ENCODE measurements around the gene HMG20B. TPM values are rescaled to one million over a fixed set of nuclear protein-coding genes. Genes with fewer than 3 reads are reported as not detected.

HMG20B gene
- polyA plus RNA-seq, 1 of the 3 experiments (the other 2 are of a cell fraction), result 92.0 TPM

- Histone ChIP-seq H3K9ac (no peak overlapping the region), H3K4me2 (no peak overlapping the region), H3K79me2 (ENCODE audit: insufficient read depth) (no peaks in the 10 kb centered on the region), H3K27me3 (ENCODE audit: insufficient read depth) (no peaks in the 10 kb centered on the region), H4K20me1 (ENCODE audit: insufficient read depth) (no peaks in the 10 kb centered on the region), H3F3A (replicated peaks; ENCODE audit: insufficient read depth) (peaks cover 6% of the 10 kb centered on the region), H3K36me3 (replicated peaks in 1 of 2; ENCODE audit: control insufficient read depth in 1 of 2, insufficient read depth in 2 of 2, low read length in 1 of 2) (no peaks in the 10 kb centered on the region), H3K4me1 (ENCODE audit: control insufficient read depth in 1 of 2, insufficient read depth in 2 of 2, low read depth in 1 of 2, low read length in 1 of 2) (no peaks in the 10 kb centered on the region), H3K9me2 (no peaks in the 10 kb centered on the region), H3K4me3 (ENCODE audit: low read depth in 2 of 2, low read length in 1 of 2) (no peak overlapping the region), H3K9me3 (no peaks in the 10 kb centered on the region), H3K27ac (ENCODE audit: low read depth in 2 of 2, low read length in 1 of 2) (no peak overlapping the region), H2AFZ (ENCODE audit: low read depth) (no peak overlapping the region)
- ChIA-PET CTCF (interaction anchor here (1.3 to 3.3 kb wide), 2 partner anchors 9 to 14 kb away, joined by 4 to 14 read pairs; partner anchors contain the start of gene GIPC3), POLR2A (no interaction called here)
- DNase-seq, result no peak
- TF ChIP-seq RXRA (IDR thresholded peaks at IDR 0.05; ENCODE audit: borderline replicate concordance, low read depth) (no peak), GABPA (IDR thresholded peaks at IDR 0.05; ENCODE audit: low read depth) (no peak), MAX (IDR thresholded peaks at IDR 0.05; ENCODE audit: low read depth) (no peak), CTCF (IDR thresholded peaks at IDR 0.05) (no peak), PBX3 (IDR thresholded peaks at IDR 0.05) (no peak)
- WGBS (ENCODE audit: low lambda C conversion rate), result 85% methylated on average over 8 of the region's 34 CpGs
These were observed 22.8 kb downstream of the HMG20B start for GRCh38 chr19:3595521-3596061.

- Histone ChIP-seq H3K9me2 (no peaks in the 10 kb centered on the region), H3K9me3 (no peaks in the 10 kb centered on the region), H4K20me1 (ENCODE audit: insufficient read depth) (no peaks in the 10 kb centered on the region), H3K4me2 (no peak overlapping the region), H3K9ac (no peak overlapping the region), H3K79me2 (ENCODE audit: insufficient read depth) (no peaks in the 10 kb centered on the region), H3F3A (replicated peaks; ENCODE audit: insufficient read depth) (no peaks in the 10 kb centered on the region), H3K36me3 (replicated peaks in 1 of 2; ENCODE audit: control insufficient read depth in 1 of 2, insufficient read depth in 2 of 2, low read length in 1 of 2) (no peaks in the 10 kb centered on the region), H2AFZ (ENCODE audit: low read depth) (no peak overlapping the region), H3K4me1 (ENCODE audit: control insufficient read depth in 1 of 2, insufficient read depth in 2 of 2, low read depth in 1 of 2, low read length in 1 of 2) (no peaks in the 10 kb centered on the region), H3K4me3 (ENCODE audit: low read depth in 2 of 2, low read length in 1 of 2) (no peak overlapping the region), H3K27me3 (ENCODE audit: insufficient read depth) (no peaks in the 10 kb centered on the region), H3K27ac (ENCODE audit: low read depth in 2 of 2, low read length in 1 of 2) (no peak overlapping the region)
- peak; percentile 72 for DNase-seq
- WGBS (ENCODE audit: low lambda C conversion rate), result 87% methylated on average over 7 of the region's 28 CpGs
- ChIA-PET POLR2A (no interaction called here), CTCF (no interaction called here)
- no peak for TF ChIP-seq TCF12 (IDR thresholded peaks at IDR 0.05)
- no peak for TF ChIP-seq RXRA (IDR thresholded peaks at IDR 0.05; ENCODE audit: borderline replicate concordance, low read depth)
- TF ChIP-seq IRF3 (IDR thresholded peaks at IDR 0.05; ENCODE audit: low read depth, low read length), result no peak
- no peak for TF ChIP-seq MAX (IDR thresholded peaks at IDR 0.05; ENCODE audit: low read depth)
- no peak for TF ChIP-seq MXI1 (IDR thresholded peaks at IDR 0.05; ENCODE audit: low read depth, low read length)
- no peak for TF ChIP-seq RFX5 (IDR thresholded peaks at IDR 0.05; ENCODE audit: low read length)
- peak; percentile 33 for TF ChIP-seq CTCF (IDR thresholded peaks at IDR 0.05)
These were observed 27.0 kb downstream of the HMG20B start for GRCh38 chr19:3599776-3600187.
